Epithelial cell of esophagus (primary cell): ENCODE data around the gene ACTG1.
"Not testable (repeated sequence)": the region's sequence is repeated elsewhere in the genome, so short reads cannot be mapped to it uniquely, and the experiment has no call there.

Experiments
- DNase-seq: peaks from one replicate; pipeline ENCODE4 v3.0.0; 2010; ENCODE audit warnings: low read depth
- H3K4me3 ChIP-seq: 2 replicates; pipeline ENCODE4 v1.5.1; 2011; ENCODE audit warnings: mild to moderate bottlenecking, low read length, control low read depth
- CTCF ChIP-seq: IDR thresholded peaks from 2 replicates; pipeline ENCODE4 v1.5.1; 2011; ENCODE audit warnings: low read depth, mild to moderate bottlenecking, low read length, control low read depth, inconsistent platforms; ENCODE audit not compliant: insufficient read depth; ENCODE audit errors: missing control alignments

ACTG1 gene

GRCh38 chr17:81535480-81536298 is 23.1 kb upstream of the ACTG1 start:
- no peak overlapping the region for H3K4me3 ChIP-seq
- TF ChIP-seq CTCF: no peak
- no peak for DNase-seq

GRCh38 chr17:81535007-81535328 is 22.4 kb upstream of the ACTG1 start:
- H3K4me3 ChIP-seq: no peak overlapping the region
- no peak for TF ChIP-seq CTCF
- DNase-seq: no peak

DNA sequence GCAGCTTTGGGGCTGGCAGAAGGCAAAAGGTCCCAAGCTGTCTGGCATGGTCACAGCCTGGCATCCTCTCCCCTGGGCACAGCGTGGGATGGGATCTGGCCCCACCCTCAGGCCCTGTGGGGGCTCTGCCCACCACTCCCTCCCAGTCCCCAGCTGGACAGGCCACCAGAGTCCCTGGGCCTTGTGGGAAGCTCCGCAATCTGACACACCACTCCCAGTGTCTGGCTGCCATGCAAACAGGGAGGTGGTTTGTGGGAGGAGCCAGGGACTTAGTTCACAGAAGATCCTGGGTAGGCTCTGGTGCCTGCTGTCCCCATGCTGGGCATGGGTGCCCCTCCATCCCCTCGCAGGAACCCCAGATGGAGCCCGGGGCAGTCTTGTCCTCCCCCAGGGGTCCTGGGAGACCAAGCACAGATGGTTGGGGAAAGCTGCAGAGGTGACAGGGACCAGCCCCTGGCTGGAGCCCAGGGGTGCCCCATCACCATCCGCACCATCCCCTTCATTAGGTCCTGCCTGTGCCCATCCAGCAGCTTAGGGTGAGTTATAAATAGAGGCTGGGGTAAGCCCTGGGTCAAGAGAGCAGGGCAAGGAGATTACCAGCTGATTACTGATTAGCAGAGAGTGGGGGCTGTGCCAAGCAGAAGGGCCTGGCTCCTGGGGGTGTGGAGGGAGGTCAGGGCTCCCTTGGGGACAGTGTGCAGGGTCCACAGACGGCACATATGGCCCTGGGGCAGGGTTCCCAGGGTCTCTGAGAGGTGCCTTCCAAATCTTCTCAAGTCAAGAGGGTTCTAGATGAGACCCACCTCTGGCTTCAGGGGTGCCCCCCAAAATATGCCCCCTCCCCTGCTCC is 21.8 kb upstream of the ACTG1 start:
- peak; percentile 32 for DNase-seq
- no peak for TF ChIP-seq CTCF
- no peak overlapping the region for H3K4me3 ChIP-seq

DNA sequence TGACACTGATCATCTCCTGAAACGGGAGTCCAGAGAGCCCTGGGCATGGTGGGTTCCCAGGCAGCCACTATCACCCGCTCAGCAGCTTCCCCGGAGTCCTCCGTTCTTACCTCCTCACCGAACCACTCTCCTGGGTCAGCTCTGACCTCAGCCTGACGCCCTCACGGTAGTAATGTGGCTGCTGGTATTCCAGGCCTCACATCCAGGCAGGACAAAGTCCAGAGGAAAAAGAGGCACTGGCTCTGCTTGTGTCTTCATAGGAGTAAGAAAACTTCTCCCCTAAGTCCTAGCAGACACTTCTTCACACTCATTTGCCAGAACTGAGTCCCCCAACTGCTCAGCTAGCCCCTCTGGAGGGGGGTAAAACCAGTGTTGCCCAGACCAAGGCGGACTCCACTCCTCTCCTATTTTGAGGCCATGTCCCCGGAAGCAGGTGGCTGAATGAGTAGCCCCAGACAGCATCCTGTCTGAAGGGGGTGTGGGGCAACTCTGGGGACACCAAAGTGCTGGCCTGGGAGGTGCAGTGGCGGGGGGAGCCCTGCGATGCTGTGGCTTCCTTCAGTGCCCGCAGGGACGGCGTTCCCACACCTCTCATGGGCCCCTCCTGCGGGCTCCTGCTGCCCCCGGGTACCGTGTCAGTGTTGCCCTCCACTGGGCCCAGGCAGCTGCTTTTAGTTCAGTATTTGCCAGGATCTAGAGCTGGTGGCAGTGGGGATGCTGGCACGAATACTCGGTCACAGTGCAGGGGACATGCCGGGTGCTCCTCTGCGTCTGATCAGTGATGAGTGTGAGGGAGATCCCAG is 20.9 kb upstream of the ACTG1 start:
- no peak overlapping the region for H3K4me3 ChIP-seq
- DNase-seq: no peak
- no peak for TF ChIP-seq CTCF

DNA sequence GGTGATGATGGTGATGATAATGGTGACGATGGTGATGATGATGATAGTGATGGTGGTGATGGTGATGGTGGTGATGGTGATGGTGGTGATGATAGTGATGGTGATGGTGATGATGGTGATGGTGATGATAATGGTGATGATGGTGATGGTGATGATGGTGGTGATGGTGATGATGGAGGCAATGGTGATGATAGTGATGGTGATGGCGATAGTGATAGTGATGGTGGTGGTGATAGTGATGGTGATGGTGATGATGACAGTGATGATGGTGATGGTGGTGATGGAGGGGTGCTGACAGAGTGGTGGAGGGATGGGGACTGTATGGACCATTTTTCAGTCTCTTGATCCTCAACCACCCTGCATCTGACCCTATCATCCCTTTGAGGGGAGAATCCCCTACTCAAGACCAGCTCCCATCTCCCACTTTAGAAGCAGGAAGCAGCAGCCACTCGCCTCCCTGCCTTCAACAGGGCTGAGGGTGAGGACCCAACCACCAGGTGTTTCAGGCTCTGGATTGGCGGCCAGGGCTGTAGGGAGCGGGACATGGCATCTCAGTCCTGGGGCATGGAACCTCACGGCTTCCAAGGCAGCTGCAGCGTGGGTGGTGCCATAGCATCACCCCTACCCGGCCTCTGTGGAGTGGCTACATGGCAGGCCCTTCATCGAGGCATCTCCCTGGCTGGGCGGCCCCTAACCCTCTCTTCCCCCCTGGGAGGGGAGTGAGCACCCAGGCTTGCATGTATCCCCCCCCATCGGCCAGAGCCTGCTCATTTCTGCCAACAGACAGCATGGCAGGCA is 20.1 kb upstream of the ACTG1 start:
- no peak overlapping the region for H3K4me3 ChIP-seq
- TF ChIP-seq CTCF: no peak
- no peak for DNase-seq

GRCh38 chr17:81531998-81532404 is 19.4 kb upstream of the ACTG1 start:
- H3K4me3 ChIP-seq, DNase-seq: not testable (repeated sequence)

DNA sequence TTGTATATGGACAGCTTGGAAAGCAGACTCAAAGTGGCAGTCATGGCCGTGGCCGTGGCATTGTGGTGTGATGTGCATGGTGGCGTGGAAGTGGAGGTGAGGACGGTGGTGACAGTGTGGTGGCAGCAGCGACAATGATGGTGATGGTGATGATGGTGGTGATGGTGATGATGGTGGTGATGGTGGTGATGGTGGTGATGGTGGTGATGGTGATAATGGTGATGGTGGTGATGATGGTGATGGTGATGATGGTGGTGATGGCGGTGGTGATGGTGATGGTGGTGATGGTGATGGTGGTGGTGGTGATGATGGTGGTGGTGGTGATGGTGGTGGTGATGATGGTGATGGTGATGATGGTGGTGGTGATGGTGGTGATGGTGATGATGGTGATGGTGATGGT is 18.4 kb upstream of the ACTG1 start:
- not testable (repeated sequence) for H3K4me3 ChIP-seq, DNase-seq
